ENCODE measurements around the gene TMEM120B. TPM values are rescaled to one million over a fixed set of nuclear protein-coding genes. Genes with fewer than 3 reads are reported as not detected.

TMEM120B gene
- total RNA-seq, 4 donors from 2014 or later, result 3.5 to 7.2 (median 5.1) TPM

- intact Hi-C loops (cut with DNase I; ENCODE audit: low total_unique reads), result loop anchor here (5.0 kb wide), 1 partner anchor 91 kb away; no protein-coding TSS in a partner anchor
- DNase-seq (ENCODE audit: low spot score in 2 of 2), result no peak
- TF ChIP-seq CTCF (IDR thresholded peaks at IDR 0.05), result no peak
- no peak for TF ChIP-seq POLR2A (IDR thresholded peaks at IDR 0.05)
- H3K4me3 ChIP-seq (ENCODE audit: low read depth, poor library complexity, severe bottlenecking), result no peak overlapping the region
- 59 to 76% methylated on average over 18 to 29 of the region's 48 CpGs for WGBS, 2 donors
Measured at GRCh38 chr12:121792607-121793439, 80.3 kb downstream of the TMEM120B start.

- TF ChIP-seq POLR2A (IDR thresholded peaks at IDR 0.05) (no peak), CTCF (IDR thresholded peaks at IDR 0.05) (no peak)
- no peak for DNase-seq (ENCODE audit: low spot score in 2 of 2)
- 0 to 2% methylated on average over 2 to 18 of the region's 36 CpGs for WGBS, 2 donors
- H3K4me3 ChIP-seq (ENCODE audit: low read depth, poor library complexity, severe bottlenecking), result peak within 1 kb of the TSS; percentile 18
- intact Hi-C loops (cut with DNase I; ENCODE audit: low total_unique reads), result loop anchor here (5.0 kb wide), 1 partner anchor 91 kb away; no protein-coding TSS in a partner anchor
Measured at GRCh38 chr12:121793440-121793837, 80.9 kb downstream of the TMEM120B start, which contains the start of gene RHOF. TSS of gene RHOF (minus strand) at chr12:121793688. CDS start at chr12:121793633, 55 bp downstream.

- intact Hi-C loops (cut with DNase I; ENCODE audit: low total_unique reads), result loop anchor here (5.0 kb wide), 1 partner anchor 92 kb away; no protein-coding TSS in a partner anchor
Measured at GRCh38 chr12:121793838-121794533, 81.4 kb downstream of the TMEM120B start.

GRCh38 chr12:121794534-121795033 is 82.0 kb downstream of the TMEM120B start:
- WGBS, 2 donors, result 0 to 2% methylated on average over 10 to 13 of the region's 13 CpGs
- TF ChIP-seq POLR2A (IDR thresholded peaks at IDR 0.05), result no peak
- TF ChIP-seq CTCF (IDR thresholded peaks at IDR 0.05), result no peak
- intact Hi-C loops (cut with DNase I; ENCODE audit: low total_unique reads), result loop anchor here (5.0 kb wide), 1 partner anchor 92 kb away; no protein-coding TSS in a partner anchor
- DNase-seq (ENCODE audit: low spot score in 2 of 2), result no peak
- no peak overlapping the region for H3K4me3 ChIP-seq (ENCODE audit: low read depth, poor library complexity, severe bottlenecking)

More at GRCh38 chr12:121793838-121794533, 81.4 kb downstream of the TMEM120B start:
- WGBS, 2 donors, result 0 to 1% methylated on average over 38 to 49 of the region's 59 CpGs
- H3K4me3 ChIP-seq (ENCODE audit: low read depth, poor library complexity, severe bottlenecking), result peak overlapping the region; percentile 18
- peak; percentile 84 to 97 for DNase-seq (ENCODE audit: low spot score in 2 of 2)
- TF ChIP-seq CTCF (IDR thresholded peaks at IDR 0.05) (peak in 1 of 3 donors; percentile 98), POLR2A (IDR thresholded peaks at IDR 0.05) (no peak)

- peak; percentile 86 to 98 for DNase-seq (ENCODE audit: low spot score in 2 of 2)
- WGBS, 2 donors, result 35 to 36% methylated on average over 14 to 15 of the region's 15 CpGs
- intact Hi-C loops (cut with DNase I; ENCODE audit: low total_unique reads), result no loop called here
- TF ChIP-seq POLR2A (IDR thresholded peaks at IDR 0.05), result no peak
- TF ChIP-seq CTCF (IDR thresholded peaks at IDR 0.05), result peak in 1 of 3 donors; percentile 95
- no peak overlapping the region for H3K4me3 ChIP-seq (ENCODE audit: low read depth, poor library complexity, severe bottlenecking)
Measured at GRCh38 chr12:121795034-121795968, 82.7 kb downstream of the TMEM120B start.

Data from lower leg skin (tissue), 4 donors.